CD4-positive, alpha-beta T cell treated with Interleukin-4 for 4 hours (primary cell): ENCODE results near the gene JOSD1.

Experiments used
- DNase-seq: peaks from one replicate; pipeline ENCODE4 v3.0.0-alpha.2; 2020

The JOSD1 gene

GRCh38 chr22:38732251-38732815 lies 31.6 kb upstream of the JOSD1 start:
- no peak for DNase-seq

GRCh38 chr22:38731703-38732161 lies 31.0 kb upstream of the JOSD1 start:
- DNase-seq: no peak

GRCh38 chr22:38730411-38730871 lies 29.7 kb upstream of the JOSD1 start:
- DNase-seq: no peak

- no peak for DNase-seq
Measured at GRCh38 chr22:38729946-38730345, 29.2 kb upstream of the JOSD1 start.

- DNase-seq: no peak
Measured at GRCh38 chr22:38728871-38729796, 28.4 kb upstream of the JOSD1 start.

- no peak for DNase-seq
Measured at GRCh38 chr22:38727530-38728451, 27.0 kb upstream of the JOSD1 start.

GRCh38 chr22:38727123-38727522 lies 26.4 kb upstream of the JOSD1 start:
- no peak for DNase-seq

- DNase-seq: no peak
Measured at GRCh38 chr22:38725900-38726655, 25.3 kb upstream of the JOSD1 start.

- peak; percentile 48 for DNase-seq
Measured at GRCh38 chr22:38724926-38725571, 24.3 kb upstream of the JOSD1 start.

- DNase-seq: no peak
Measured at GRCh38 chr22:38724176-38724575, 23.4 kb upstream of the JOSD1 start.

GRCh38 chr22:38721551-38721950 lies 20.8 kb upstream of the JOSD1 start:
- DNase-seq: no peak

- no peak for DNase-seq
Measured at GRCh38 chr22:38720350-38720749, 19.6 kb upstream of the JOSD1 start.

- no peak for DNase-seq
Measured at GRCh38 chr22:38719196-38719595, 18.5 kb upstream of the JOSD1 start.

GRCh38 chr22:38718414-38718813 lies 17.7 kb upstream of the JOSD1 start:
- no peak for DNase-seq

- DNase-seq: no peak
Measured at GRCh38 chr22:38717244-38717643, 16.5 kb upstream of the JOSD1 start.

- no peak for DNase-seq
Measured at GRCh38 chr22:38716826-38717225, 16.1 kb upstream of the JOSD1 start.

GRCh38 chr22:38716271-38716670 lies 15.5 kb upstream of the JOSD1 start:
- DNase-seq: no peak

- no peak for DNase-seq
Measured at GRCh38 chr22:38715852-38716251, 15.1 kb upstream of the JOSD1 start.

GRCh38 chr22:38715176-38715764 lies 14.5 kb upstream of the JOSD1 start:
- DNase-seq: no peak

GRCh38 chr22:38713921-38714320 lies 13.2 kb upstream of the JOSD1 start:
- no peak for DNase-seq

GRCh38 chr22:38712486-38713207 lies 11.9 kb upstream of the JOSD1 start:
- DNase-seq: no peak
